AG09309 (cell line): ENCODE measurements around the gene AGBL3.
A peak's percentile ranks its signal among the peaks of the same experiment; 100 is the strongest.

Source experiments
- DNase-seq: peaks from one replicate; pipeline ENCODE4 v3.0.0-alpha.2; 2010; ENCODE audit warnings: low read depth
- H3K4me3 ChIP-seq: 2 replicates; pipeline ENCODE4 v1.5.1; 2011; ENCODE audit warnings: mild to moderate bottlenecking, low read depth, low read length, moderate library complexity; ENCODE audit not compliant: control insufficient read depth
- CTCF ChIP-seq: IDR thresholded peaks from 2 replicates; pipeline ENCODE4 v1.5.1; 2011; ENCODE audit warnings: mild to moderate bottlenecking, low read depth, low read length, inconsistent platforms; ENCODE audit not compliant: insufficient read depth, control insufficient read depth; ENCODE audit errors: missing control alignments

AGBL3 gene

GRCh38 chr7:134947831-134948230 lies 38.5 kb upstream of the AGBL3 start:
- no peak for DNase-seq
- no peak for TF ChIP-seq CTCF

GRCh38 chr7:134948246-134948645 lies 38.1 kb upstream of the AGBL3 start:
- DNase-seq, result no peak
- no peak overlapping the region for H3K4me3 ChIP-seq
- TF ChIP-seq CTCF, result no peak

More at GRCh38 chr7:134947831-134948230, 38.5 kb upstream of the AGBL3 start:
- H3K4me3 ChIP-seq, result no peak overlapping the region

GRCh38 chr7:134948736-134949135 lies 37.6 kb upstream of the AGBL3 start:
- no peak overlapping the region for H3K4me3 ChIP-seq
- no peak for DNase-seq
- TF ChIP-seq CTCF, result no peak

- TF ChIP-seq CTCF, result no peak
- no peak for DNase-seq
- no peak overlapping the region for H3K4me3 ChIP-seq
Measured at GRCh38 chr7:134949171-134949570, 37.1 kb upstream of the AGBL3 start.

GRCh38 chr7:134954197-134955082 lies 31.9 kb upstream of the AGBL3 start:
- no peak overlapping the region for H3K4me3 ChIP-seq
- DNase-seq, result no peak

GRCh38 chr7:134957005-134957404 lies 29.3 kb upstream of the AGBL3 start:
- DNase-seq, result no peak
- H3K4me3 ChIP-seq, result no peak overlapping the region
- TF ChIP-seq CTCF, result no peak

More at GRCh38 chr7:134954197-134955082, 31.9 kb upstream of the AGBL3 start:
- peak; percentile 31 for TF ChIP-seq CTCF

GRCh38 chr7:134959810-134960209 lies 26.5 kb upstream of the AGBL3 start:
- no peak overlapping the region for H3K4me3 ChIP-seq
- DNase-seq, result no peak
- TF ChIP-seq CTCF, result no peak
